ENCODE results near the gene PRR5L. TPM values are rescaled to one million over a fixed set of nuclear protein-coding genes. Genes with fewer than 3 reads are reported as not detected.

PRR5L gene
- total and polyA plus RNA-seq, 2 experiments from 2014 or later: 3.1 to 8.9 TPM

- no peaks in the 10 kb centered on the region for H3K79me2 ChIP-seq (replicated peaks; ENCODE audit: insufficient read depth)
- no peaks in the 10 kb centered on the region for H3F3A ChIP-seq (replicated peaks; ENCODE audit: low read depth)
- no peak overlapping the region for H3K4me3 Mint-ChIP-seq
- no peaks in the 10 kb centered on the region for H3K27me3 ChIP-seq (ENCODE audit: insufficient read depth)
- H3K9me3 Mint-ChIP-seq: no peaks in the 10 kb centered on the region
- H2AFZ ChIP-seq: no peak overlapping the region
- DNase-seq (ENCODE audit: low spot score) (no peak), ATAC-seq (no peak)
- H3K27me3 Mint-ChIP-seq (ENCODE audit: insufficient read depth, low read depth, poor library complexity): no peaks in the 10 kb centered on the region
- TF ChIP-seq EZH2 (IDR thresholded peaks at IDR 0.05; ENCODE audit: low read depth, unreplicated experiment) (no peak), STAT1 (IDR thresholded peaks at IDR 0.05; ENCODE audit: unreplicated experiment) (no peak), ZNF462 (CRISPR knock-in tag; IDR thresholded peaks at IDR 0.05) (no peak), ZNF114 (CRISPR knock-in tag; IDR thresholded peaks at IDR 0.05) (no peak), POLR2AphosphoS5 (IDR thresholded peaks at IDR 0.05; ENCODE audit: low read depth) (no peak), CTCF (conservative IDR thresholded peaks at IDR 0.05; ENCODE audit: low read depth in 2 of 2) (no peak), JUNB (IDR thresholded peaks at IDR 0.05; ENCODE audit: unreplicated experiment) (no peak), REST (IDR thresholded peaks at IDR 0.05; ENCODE audit: unreplicated experiment) (no peak), ZNF331 (CRISPR knock-in tag; IDR thresholded peaks at IDR 0.05; ENCODE audit: low read depth) (no peak), ETS1 (IDR thresholded peaks at IDR 0.05) (no peak), CREB1 (CRISPR knock-in tag; IDR thresholded peaks at IDR 0.05; ENCODE audit: low read depth) (no peak), NANOG (IDR thresholded peaks at IDR 0.05; ENCODE audit: borderline replicate concordance) (no peak), EZH2phosphoT487 (IDR thresholded peaks at IDR 0.05; ENCODE audit: unreplicated experiment) (no peak)
- H3K36me3 ChIP-seq (ENCODE audit: insufficient read depth): no peaks in the 10 kb centered on the region
- H3K27ac Mint-ChIP-seq: no peak overlapping the region
- H3K27ac ChIP-seq (ENCODE audit: low read depth): no peak overlapping the region
- H3K4me1 Mint-ChIP-seq: no peaks in the 10 kb centered on the region; the same call in 2 of the 3 replicates
- H4K20me1 ChIP-seq (replicated peaks; ENCODE audit: insufficient read depth): no peaks in the 10 kb centered on the region
- H3K36me3 Mint-ChIP-seq (ENCODE audit: low read depth): no peaks in the 10 kb centered on the region; the same call in 2 of the 3 replicates
- H3K4me1 ChIP-seq (ENCODE audit: insufficient read depth): no peaks in the 10 kb centered on the region
- H3K4me3 ChIP-seq: no peak overlapping the region
- peaks cover 19% of the 10 kb centered on the region for H3K9me2 ChIP-seq (ENCODE audit: insufficient read depth)
- no peak overlapping the region for H3K4me2 ChIP-seq
These were observed 47.7 kb upstream of the PRR5L start for GRCh38 chr11:36248436-36248835.

Data from GM23338 (cell line).